ENCODE results near the gene ART5.
"Not testable (repeated sequence)": the region's sequence is repeated elsewhere in the genome, so short reads cannot be mapped to it uniquely, and the experiment has no call there.

Gene ART5

DNA sequence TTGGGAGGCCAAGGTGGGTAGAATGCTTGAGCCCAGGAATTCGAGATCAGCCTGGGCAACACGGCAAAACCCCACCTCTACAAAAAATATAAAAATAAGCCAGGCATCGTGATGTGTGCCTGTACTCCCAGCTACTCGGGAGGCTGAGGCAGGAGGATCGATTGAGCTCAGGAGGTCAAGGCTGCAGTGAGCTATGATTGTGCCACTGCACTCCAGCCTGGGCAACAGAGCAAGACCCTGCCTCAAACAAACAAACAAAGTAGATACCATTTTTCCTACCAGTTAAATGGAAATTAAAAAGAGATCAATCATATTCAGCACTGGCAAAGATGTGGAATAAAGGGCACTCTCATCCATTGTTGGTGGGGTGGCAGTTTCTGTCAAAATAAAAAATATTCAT lies 15.5 kb upstream of the ART5 start:
- not testable (repeated sequence) for DNase-seq (ENCODE audit: low read depth)

DNA sequence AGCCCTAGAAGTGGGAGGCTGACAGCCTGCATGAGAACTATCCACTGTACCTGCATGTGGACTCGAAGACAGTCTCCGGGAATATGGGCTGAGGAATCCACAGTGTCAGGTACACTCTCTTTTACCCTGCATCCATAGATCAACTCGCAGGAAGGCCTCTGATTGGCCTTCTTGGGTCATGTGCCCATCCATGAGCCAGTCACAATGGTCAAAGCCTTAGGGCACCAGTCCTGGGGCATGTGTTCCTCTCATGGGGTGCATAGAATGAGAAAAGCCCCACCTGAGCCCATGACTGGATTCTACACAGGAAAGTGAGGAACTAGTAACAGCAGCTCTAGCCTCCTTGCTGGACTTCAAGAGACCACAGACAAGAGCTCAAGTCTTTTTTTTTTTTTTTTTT lies 13.8 kb upstream of the ART5 start:
- no peak for DNase-seq (ENCODE audit: low read depth)

DNA sequence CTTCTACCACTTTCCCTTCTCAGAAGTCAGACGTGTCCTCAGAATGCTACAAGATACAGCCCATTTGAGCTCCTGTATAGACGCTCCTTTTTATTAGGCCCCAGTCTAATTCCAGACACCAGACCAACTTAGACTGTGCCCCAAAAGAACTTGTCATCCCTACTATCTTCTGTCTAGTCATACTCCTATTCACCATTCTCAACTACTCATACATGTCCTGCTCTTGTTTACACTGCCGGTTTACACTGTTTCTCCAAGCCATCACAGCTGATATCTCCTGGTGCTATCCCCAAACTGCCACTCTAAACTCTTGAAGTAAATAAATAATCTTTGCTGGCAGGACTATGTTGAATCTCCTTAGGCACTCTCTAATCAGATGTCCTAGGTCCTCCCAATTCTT lies 10.7 kb upstream of the ART5 start:
- not testable (repeated sequence) for DNase-seq (ENCODE audit: low read depth)

DNA sequence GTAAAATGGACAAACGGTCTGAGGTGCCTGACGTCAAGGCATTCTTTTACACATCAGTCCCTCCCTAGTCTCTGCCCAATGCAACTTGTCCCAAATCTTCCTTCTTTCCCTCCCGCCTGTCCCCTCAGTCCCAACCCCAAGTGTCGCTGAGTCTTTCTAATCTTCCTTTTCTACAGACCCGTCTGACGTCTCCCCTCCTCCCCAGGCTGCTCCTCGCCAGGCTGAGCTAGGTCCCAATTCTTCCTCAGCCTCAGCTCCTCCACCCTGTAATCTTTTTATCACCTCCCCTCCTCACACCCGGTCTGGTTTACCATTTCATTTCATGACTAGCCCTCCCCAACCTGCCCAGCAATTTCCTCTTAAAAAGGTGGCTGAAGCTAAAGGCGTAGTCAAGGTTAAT lies 7.6 kb upstream of the ART5 start:
- DNase-seq (ENCODE audit: low read depth): not testable (repeated sequence)

DNA sequence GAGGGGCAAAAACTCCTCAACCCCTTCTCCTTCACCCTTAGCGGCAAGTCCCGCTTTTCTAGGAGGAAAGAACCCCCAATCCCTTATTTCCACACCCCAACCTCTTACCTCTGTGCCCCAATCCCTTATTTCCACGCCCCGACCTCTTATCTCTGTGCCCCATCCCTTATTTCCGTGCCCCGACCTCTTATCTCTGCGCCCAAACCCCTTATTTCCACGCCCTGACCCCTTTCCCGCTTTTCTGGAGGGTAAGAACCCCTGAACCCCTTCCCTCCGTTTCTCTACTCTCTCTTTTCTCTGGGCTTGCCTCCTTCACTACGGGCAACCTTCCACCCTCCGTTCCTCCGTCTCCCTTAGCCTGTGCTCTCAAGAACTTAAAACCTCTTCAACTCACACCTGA lies 7.1 kb upstream of the ART5 start:
- DNase-seq (ENCODE audit: low read depth): not testable (repeated sequence)

DNA sequence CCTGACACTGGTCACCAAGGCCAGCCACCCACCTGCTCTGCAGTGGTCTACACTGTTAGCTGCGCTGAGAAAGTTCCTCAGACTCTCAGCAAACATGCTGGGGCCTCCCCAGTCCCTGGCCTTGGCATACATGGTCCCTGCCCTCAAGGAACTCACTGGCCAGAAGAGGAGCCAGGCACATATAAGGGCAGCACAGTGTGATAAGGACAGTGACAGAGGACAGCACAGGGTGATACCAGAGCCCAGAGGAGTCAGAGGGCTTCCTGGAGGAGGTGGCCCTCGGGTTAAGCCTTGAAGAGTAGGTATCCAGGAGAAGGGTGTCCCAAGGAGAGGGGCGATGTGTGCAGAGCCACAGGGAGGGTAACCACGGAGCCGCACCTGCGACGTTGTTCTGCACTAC lies 3.8 kb upstream of the ART5 start:
- DNase-seq (ENCODE audit: low read depth): no peak

DNA sequence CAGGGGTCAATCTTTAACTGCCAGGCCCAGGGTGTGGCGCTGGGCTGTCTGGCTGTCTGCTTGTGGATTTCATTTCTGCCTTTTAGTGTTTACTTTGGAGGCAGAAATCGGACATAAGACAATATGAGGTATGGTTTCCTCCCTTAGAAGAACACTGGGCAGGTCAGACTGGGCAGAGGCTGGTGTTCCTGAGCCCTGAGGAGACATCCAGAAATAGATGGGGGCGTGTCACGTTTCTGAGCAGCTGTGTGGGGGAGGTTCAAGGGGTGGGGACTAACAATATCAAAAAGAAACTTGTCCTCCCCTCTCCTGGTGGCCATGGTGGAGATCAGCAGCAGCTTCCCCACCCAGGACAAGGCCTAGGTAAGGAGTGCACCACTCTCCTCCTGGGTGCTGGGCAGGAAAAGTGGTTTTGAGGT lies 3.0 kb upstream of the ART5 start, which contains the start of gene ART1:
Gene ART1, plus strand, starts transcription at position 312 of the 419 bp plus-strand sequence. CDS start 14,086 bp downstream, outside the sequence.
- DNase-seq (ENCODE audit: low read depth): no peak

DNA sequence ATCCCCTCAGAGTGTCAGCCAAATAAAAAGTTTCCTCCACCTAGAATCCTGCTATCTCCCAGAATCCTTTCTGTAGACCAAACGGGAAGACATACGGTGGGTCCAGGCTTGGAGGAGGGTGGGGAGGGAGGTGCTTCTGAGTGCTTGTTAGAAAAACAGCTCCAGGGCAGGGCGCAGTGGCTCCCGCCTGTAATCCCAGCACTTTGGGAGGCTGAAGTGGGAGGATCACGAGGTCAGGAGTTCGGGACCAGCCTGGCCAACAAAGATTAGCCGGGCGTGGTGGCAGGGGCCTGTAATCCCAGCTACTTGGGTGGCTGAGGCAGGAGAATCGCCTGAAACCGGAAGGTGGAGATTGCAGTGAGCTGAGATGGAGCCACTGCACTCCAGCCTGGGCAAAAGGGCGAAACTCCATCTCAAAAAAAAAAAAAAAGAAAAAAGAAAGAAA lies 1.3 kb upstream of the ART5 start:
- DNase-seq (ENCODE audit: low read depth): not testable (repeated sequence)

DNA sequence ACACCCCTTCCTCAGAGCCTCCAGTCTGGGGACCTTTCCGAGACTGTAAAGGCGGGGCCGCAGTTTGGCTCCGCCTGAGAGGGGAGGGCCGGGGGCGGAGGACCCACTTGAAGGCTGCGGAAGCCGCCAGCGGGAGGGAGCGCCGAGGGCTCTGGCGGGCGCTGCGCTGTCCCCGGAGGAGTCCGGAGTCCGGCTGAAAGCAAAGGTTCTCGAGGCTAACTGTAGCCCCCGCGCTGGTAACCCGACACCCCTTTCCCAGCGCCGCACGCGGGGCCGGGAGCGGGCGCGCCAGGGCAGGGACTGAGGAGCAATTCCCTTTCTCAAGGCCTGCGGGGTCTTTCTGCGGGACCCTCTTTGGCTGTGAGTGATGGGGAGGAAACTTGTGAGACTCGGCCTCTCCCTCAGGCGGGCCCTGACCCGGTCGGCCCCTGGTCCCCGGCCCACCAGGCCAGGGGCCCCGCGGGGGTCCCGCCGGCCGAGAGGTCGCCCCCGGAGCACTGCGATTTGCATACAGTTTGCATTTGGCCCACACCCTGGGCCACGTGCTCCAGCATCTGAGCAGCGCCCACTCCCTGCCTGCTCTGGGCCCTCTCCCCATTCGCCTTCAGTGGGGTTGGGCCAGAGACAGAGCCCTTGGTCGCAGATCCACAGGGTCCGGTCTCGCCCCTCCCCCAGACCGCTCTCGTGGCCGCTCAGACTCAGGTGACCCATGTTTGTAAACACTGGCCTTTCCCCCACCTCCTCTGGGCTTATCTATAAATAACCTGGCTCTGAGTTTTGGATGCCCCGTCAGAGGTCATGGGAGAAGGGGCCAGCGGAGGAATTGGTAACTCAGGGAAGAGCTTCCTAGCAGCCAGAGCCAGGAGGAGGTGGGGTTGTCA lies 519 bp upstream of the ART5 start:
- peak; percentile 56 for DNase-seq (ENCODE audit: low read depth)

DNA sequence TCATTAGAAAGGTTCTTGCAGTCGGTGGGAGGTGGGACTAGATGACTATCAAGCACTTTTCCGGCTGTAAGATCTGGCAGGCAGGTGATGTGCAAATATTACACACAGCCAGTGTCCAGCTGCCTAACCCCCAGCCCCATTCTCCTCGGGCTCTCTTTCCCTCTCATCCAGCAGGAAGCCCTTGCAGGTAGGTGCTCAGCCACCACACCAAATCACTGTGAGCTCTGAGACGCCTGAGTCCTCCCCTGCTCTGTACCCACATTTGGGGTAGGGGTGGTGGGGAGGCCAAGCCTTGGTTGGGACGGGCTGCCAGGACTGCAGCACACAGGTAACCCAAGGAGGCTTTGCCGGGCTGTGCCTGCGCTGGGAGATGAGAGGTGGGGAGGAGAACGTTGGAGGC lies 601 bp downstream of the ART5 start:
- DNase-seq (ENCODE audit: low read depth): no peak

DNA sequence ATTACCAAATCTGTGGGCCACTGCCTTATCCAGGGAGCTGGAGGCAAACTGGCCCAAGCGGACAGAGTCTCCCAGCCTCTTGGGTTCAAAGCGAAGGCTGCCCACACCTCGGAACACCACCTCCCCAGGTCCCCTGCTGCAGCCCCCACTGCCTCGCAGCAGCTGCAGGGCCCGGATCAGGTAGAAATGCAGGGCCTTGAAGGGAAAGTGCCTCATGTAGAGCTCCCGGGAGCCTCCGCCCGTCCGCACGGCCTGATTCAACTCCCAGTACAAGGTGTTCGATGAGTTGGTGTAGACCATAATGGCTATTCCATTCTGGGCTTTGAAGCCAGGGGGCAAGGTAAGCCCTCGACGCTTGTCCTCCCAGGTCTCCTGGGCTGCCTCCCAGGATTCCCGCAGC lies 2.0 kb downstream of the ART5 start:
- no peak for DNase-seq (ENCODE audit: low read depth)

DNA sequence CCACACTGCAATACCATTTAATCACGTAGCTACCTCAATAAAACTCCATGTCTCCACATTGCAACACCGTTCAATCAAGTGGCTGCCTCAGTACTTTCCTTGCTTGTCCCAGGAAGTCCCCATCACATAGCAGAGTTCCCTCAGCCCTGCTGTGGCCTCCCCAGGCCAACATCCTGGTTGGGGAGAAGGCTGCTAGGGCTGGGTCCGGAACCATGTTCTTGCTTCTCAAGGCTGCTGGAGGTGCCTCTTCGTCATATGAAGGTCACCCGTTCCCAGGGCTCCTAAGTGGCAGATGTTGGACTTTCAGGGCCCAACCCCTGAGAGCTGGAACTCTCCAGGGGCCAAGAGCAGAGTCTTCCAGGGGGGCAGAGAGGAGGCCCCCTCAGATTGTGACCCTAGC lies 3.3 kb downstream of the ART5 start:
- DNase-seq (ENCODE audit: low read depth): no peak

DNA sequence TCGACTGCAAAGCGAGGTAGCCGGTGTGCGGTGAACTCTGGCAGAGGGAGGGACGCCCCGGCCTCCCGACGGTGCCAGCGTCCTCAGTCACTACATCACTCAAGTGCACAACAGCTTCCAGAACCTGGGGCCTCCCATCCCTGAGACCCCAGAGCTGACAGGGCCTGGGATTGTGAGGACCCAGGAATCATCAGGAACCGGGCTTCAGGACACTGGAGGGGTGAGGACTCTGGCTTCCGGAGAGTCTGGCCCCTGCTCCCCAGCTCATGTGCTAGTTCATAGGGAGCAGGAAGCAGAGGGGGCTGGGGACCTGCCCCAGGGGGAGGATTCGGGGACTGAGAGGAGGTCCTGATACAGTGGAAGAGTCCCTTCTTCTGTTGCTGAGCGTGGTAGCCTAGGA lies 4.6 kb downstream of the ART5 start:
- DNase-seq (ENCODE audit: low read depth): no peak

DNA sequence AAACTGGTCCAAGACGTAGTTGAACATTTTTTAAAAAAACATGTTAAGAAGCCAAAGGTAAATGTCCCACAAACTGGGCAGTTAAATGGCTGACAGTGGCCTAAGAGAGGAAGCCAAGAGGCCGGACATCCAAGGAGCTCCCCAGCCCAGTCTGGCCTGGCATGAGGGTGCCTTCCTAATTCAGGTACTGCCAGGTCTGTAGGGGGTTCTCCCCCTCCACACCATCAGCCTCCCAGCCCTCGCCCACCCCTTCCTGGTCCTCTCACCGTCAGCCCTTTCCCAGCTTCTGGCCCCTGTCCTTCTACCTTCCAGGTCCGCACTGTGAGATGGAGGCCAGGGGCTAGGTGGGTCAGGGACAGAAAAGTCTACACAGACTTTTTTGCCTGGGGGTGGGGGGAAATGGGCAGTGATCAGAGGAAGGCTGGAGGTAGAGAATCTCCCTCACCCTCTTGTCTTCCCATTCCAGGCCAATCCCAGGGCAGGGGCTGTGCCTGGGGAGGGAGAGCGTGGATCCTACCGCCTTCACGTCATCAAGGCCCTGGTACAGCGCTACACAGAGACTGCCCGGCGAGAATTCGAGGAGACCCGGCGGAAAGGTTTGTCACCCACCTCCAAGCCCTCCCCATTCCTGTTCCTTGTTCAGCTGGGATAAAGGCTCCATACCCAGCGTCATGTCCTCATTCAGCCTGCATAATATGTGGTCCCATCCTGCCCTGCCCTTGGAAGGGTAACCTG lies 6.0 kb downstream of the ART5 start:
- no peak for DNase-seq (ENCODE audit: low read depth)

DNA sequence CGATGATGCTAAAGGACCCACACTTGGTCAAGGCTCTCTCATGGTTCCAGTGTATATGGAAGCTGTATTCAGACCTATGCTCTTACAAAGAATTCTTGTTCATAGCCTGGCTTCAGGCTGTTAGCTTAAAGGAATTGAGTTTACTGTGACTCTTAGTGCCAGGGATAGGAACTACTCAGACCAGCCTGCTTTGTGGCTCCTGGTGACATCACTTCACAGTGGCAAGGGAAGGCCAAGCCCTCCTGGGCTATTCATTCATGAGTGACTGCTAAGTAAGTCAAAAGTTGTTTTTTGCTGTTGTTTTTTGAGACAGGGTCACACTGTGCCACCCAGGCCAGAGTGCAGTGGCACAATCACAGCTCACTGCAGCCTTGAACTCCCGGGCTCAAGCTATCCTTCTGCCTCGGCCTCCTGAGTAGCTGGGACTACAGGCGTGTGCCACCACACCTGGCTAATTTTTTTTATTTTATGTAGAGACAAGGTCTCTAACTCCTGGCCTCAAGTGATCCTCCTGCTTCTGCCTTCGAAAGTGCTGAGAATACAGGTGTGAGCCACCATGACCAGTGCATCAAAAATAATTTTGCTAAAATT lies 9.6 kb downstream of the ART5 start:
- DNase-seq (ENCODE audit: low read depth): no peak

DNA sequence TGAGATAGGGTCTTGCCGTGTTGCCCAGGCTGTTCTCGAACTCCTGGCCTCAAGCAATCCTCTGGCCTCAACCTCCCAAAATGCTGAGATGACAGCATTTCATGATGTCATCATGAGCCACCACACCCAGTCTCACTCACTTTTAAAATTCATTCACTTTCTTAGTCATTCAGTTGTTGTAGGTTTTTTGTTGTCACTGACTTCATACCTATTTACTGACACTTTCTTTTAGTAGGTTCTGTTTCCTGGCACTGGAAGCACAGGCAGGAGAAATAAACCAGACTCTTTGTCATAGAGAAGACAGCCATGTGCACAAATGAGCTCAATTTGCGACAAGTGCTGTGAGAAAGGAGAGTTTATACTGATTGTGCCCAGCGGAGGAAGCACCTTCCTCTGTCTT lies 10.5 kb downstream of the ART5 start:
- DNase-seq (ENCODE audit: low read depth): no peak

DNA sequence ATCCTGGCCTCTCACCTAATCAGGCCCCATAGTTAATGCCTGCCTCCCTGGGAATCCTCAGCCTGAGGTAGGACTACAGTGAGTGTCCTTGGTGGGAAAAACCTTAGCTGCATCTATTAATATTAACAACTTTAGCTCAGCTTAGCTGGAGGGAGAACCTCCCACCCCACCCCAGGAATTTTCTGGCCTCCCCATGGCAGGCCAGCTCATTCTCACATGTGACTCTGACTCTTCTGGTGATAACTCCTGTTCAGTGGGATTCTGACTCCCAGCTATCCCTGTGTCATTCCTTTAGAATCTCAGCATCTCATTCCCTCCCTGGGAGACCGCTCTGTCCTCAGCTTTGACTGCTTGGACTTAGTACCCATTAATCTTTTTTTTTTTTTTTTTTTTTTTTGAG lies 14.5 kb downstream of the ART5 start:
- no peak for DNase-seq (ENCODE audit: low read depth)

DNA sequence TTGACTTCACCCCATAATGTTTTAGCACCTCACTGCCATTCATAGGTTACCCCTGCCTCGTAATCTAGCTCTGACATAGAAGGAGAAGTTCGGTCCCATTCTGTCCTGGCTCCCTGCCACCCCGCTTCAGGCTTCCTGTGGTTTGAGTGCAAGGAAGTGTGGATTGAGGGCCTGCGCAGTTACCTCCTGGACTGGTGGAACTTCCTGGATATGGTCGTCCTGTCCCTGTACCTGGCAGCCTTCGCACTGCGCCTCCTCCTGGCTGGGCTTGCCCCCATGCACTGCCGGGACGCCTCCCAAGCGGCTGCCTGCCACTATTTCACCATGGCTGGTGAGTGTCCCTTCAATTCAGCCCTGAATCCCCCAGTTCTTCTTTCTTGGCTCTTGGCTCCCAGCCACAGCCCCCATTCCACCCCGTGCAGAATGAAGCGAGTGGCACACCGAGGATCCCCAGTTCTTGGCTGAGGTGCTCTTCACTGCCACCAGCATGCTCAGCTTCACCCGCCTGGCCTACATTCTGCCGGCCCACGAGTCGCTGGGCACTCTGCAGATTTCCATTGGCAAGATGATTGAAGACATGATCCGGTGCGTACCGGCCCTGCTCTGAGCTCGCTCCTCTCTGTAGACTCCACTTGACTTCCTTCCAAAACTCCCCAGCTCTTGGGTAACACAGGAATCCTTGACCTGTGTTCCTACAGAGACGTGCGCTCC lies 15.4 kb downstream of the ART5 start:
- no peak for DNase-seq (ENCODE audit: low read depth)

DNA sequence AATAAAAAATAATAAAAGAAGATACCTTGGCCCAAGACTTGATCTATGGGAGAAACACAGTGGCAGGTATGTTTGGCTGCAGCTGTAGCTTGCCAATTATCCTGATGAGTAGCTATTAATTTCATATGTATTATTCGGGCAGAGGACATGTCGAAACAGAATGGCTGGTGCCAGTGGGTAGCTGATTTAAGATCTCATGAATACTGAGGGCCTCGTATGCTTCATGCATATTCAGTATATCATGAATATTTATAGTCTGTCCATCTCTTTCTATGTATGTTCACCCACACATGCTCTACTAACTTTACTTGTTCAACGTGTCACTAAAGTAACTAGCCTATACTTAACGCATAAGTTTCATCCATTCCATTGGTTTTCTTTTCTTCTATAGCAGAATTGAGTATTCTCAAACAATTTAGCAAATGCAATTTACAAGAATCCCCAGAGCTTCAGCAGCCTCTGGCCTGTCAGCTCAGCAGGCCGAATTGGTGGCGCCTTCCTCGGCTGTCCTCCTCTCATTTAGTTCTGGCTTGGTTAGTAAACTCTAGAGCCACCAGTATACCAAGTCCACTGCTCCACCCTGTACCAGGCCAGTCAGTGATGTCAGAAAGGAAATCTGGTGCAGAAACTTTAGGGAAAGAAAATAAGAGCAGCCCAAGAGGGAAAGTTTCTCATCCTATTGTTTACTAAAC lies 17.9 kb downstream of the ART5 start:
- DNase-seq (ENCODE audit: low read depth): no peak

DNA sequence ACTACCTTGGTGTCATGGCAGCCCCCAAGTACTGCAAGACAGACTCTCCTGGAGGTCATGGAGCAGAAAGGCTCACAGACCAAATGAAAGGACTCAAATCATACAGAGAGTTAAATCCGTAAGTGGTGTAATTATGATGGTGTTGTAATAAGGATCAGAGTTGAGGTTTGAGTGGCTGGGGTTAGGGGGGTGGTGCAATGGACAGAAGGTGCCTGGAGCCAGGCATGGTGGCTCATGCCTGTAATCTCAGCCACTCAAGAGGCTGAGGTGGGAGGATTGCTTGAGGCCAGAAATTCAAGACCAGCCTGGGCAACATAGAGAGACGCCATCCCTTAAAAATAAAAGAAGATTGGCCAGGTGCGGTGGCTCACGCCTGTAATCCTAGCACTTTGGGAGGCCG lies 18.7 kb downstream of the ART5 start:
- DNase-seq (ENCODE audit: low read depth): no peak

DNA sequence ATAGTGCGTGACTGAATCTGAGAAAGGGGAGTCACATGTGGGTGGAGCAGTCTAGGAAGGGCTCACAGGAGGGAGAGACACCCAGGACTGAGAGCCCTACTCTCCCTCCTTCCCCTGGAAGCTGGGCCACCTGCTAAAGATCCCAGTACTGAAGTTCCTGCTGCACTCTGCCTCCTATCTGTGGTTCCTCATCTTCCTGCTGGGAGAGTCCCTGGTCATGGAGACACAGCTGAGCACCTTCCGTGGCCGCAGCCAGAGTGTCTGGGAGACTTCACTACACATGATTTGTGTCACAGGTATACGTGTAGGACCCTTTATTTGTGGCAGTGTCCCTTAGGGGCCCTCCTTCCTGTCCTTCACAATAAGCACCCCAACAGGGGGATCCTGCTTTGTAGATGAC lies 19.3 kb downstream of the ART5 start:
- DNase-seq (ENCODE audit: low read depth): no peak

DNA sequence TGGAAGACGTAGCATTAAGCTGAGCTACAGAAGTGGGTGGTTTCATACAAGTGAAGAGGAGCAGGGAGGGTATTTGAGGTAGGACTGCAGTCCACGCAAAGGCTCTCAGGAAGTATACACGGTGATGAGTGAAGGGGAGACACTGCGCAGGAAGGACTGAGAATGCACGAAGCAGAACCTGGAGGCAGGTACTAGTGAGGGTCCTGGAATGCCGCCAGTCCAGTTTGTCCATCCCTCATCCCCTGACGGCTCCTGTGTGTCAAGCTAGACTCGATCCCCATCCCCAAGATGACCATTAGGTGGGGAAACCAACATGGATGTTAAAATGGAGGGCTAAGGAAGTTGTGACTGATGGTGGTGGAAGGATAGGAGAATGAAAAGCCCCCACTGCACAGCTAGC lies 23.8 kb downstream of the ART5 start:
- DNase-seq (ENCODE audit: low read depth): no peak
